NCI-H2107 treated with DMSO at 0.1 percent for 48 hours (cell line): ENCODE data around the gene DCAF11.

Source experiments
- DNase-seq: peaks from one replicate; lab custom pipeline; 2025; ENCODE audit not compliant: unreplicated experiment; lab: John Stamatoyannopoulos, UW

Gene DCAF11

GRCh38 chr14:24156840-24157239 lies 42.3 kb downstream of the DCAF11 start:
- DNase-seq = no peak

GRCh38 chr14:24157331-24157730 lies 42.8 kb downstream of the DCAF11 start:
- DNase-seq = no peak

- DNase-seq = no peak
Observed at GRCh38 chr14:24159777-24160498, 45.4 kb downstream of the DCAF11 start.

GRCh38 chr14:24160499-24160849 lies 45.9 kb downstream of the DCAF11 start:
- DNase-seq = no peak

- peak; percentile 96 for DNase-seq
Observed at GRCh38 chr14:24160850-24161804, 46.5 kb downstream of the DCAF11 start, which contains the start of gene IRF9. Gene IRF9, plus strand, starts transcription at chr14:24161265. Its CDS starts 880 bp downstream, at chr14:24162145.

- DNase-seq = no peak
Observed at GRCh38 chr14:24162093-24162492, 47.5 kb downstream of the DCAF11 start.

- DNase-seq = no peak
Observed at GRCh38 chr14:24164518-24164991, 50.0 kb downstream of the DCAF11 start.

- no peak for DNase-seq
Observed at GRCh38 chr14:24165785-24166184, 51.2 kb downstream of the DCAF11 start.

- no peak for DNase-seq
Observed at GRCh38 chr14:24167469-24168114, 53.0 kb downstream of the DCAF11 start.

GRCh38 chr14:24171422-24172260 lies 57.1 kb downstream of the DCAF11 start, which contains the start of gene REC8:
Gene REC8, plus strand, starts transcription at chr14:24172080. Its CDS starts 473 bp downstream, at chr14:24172553.
- DNase-seq = peak; percentile 99

- DNase-seq = peak; percentile 39
Observed at GRCh38 chr14:24172261-24172860, 57.8 kb downstream of the DCAF11 start.

- DNase-seq = no peak
Observed at GRCh38 chr14:24172871-24173281, 58.3 kb downstream of the DCAF11 start.
